Sciatic nerve (tissue), 2 donors: Measurements from ENCODE around the gene PSAP. TPM values are rescaled to one million over a fixed set of nuclear protein-coding genes. Genes with fewer than 3 reads are reported as not detected.

Experiments
- ATAC-seq: fragments of 200-7000 bp; cut with Tn5 transposase; one replicate; pipeline ENCODE4 v1.9.1; 2020; ENCODE audit warnings: mild to moderate bottlenecking, moderate library complexity
- DNase-seq: peaks from one replicate; pipeline ENCODE4 v3.0.0-alpha.2; 2020; ENCODE audit warnings: low spot score
- intact Hi-C: fragments of 100-400 bp; cut with DNase I; formaldehyde crosslinking; loops from one replicate; pipeline ENCODE4 v1.14.2; 2022
- total RNA-seq: library from RNA; stranded (reverse); fragmentation: NEBNext Ultra II Directional; extraction: Animal tissue kit (Norgen Biotek cat#: 25700); gene quantifications from one replicate; pipeline ENCODE4 v1.2.1, GENCODE V29; 2021
- donor health status: DM: no; HTN: no; CAD: no.
- donor health status: DM: no; HTN: no; CAD: no.

PSAP gene
- total RNA-seq, 1 donor from 2014 or later: 920 TPM

- DNase-seq (no peak), ATAC-seq (peak; percentile 2)
- intact Hi-C loops: no loop called here
These were observed 34.0 kb downstream of the PSAP start for GRCh38 chr10:71816936-71817618.

- ATAC-seq: peak; percentile 67
- peak; percentile 49 for DNase-seq
These were observed 34.6 kb downstream of the PSAP start for GRCh38 chr10:71816421-71816851.

GRCh38 chr10:71815515-71816130, 35.4 kb downstream of the PSAP start:
- no peak for DNase-seq

More at GRCh38 chr10:71816421-71816851, 34.6 kb downstream of the PSAP start:
- intact Hi-C loops: no loop called here

DNA sequence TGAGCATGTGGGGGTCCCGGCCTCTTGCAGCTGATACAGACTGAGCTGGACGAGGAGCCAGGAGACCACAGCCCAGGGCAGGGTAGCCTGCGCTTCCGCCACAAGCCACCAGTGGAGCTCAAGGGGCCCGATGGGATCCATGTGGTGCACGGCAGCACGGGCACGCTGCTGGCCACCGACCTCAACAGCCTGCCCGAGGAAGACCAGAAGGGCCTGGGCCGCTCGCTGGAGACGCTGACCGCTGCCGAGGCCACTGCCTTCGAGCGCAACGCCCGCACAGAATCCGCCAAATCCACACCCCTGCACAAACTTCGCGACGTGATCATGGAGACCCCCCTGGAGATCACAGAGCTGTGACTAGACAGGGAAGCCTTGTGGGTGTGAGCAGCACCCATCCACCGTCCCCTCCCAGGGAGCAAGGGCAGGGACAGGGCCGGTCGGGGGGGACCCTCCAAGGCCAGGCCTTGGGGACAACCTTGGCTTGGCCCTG, 36.1 kb downstream of the PSAP start:
- no peak for ATAC-seq
- DNase-seq: no peak
- intact Hi-C loops: no loop called here

More at GRCh38 chr10:71815515-71816130, 35.4 kb downstream of the PSAP start:
- intact Hi-C loops: no loop called here
- ATAC-seq: no peak

GRCh38 chr10:71812913-71813590, 38.0 kb downstream of the PSAP start:
- DNase-seq: peak; percentile 55
- ATAC-seq: no peak
- intact Hi-C loops: no loop called here

- intact Hi-C loops: no loop called here
- ATAC-seq: peak; percentile 83
- peak; percentile 85 for DNase-seq
These were observed 38.8 kb downstream of the PSAP start for GRCh38 chr10:71812016-71812912.

DNA sequence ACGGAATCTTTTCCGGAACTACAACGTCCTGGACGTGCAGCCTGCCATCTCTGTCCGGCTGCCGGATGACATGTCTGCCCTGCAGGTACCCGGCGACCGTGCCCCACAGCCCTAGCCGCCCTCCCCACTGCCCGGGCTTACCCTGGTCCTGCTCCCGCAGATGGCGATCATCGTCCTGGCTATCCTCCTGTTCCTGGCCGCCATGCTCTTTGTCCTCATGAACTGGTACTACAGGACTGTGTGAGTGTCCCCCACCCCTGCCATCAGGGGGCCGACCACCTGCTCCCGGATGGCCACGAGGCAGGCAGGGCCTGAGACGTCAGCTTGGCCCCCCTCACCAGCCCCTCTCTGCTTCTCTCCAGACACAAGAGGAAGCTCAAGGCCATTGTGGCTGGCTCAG, 39.7 kb downstream of the PSAP start:
- DNase-seq: peak; percentile 58
- no peak for ATAC-seq
- intact Hi-C loops: no loop called here

GRCh38 chr10:71810048-71810750, 40.9 kb downstream of the PSAP start:
- DNase-seq (no peak), ATAC-seq (no peak)
- intact Hi-C loops: no loop called here

- intact Hi-C loops: no loop called here
- ATAC-seq: no peak
These were observed 41.4 kb downstream of the PSAP start for GRCh38 chr10:71809628-71810027.

GRCh38 chr10:71807557-71808510, 43.2 kb downstream of the PSAP start:
- intact Hi-C loops: no loop called here
- no peak for ATAC-seq
- DNase-seq: no peak

More at GRCh38 chr10:71809628-71810027, 41.4 kb downstream of the PSAP start:
- no peak for DNase-seq

DNA sequence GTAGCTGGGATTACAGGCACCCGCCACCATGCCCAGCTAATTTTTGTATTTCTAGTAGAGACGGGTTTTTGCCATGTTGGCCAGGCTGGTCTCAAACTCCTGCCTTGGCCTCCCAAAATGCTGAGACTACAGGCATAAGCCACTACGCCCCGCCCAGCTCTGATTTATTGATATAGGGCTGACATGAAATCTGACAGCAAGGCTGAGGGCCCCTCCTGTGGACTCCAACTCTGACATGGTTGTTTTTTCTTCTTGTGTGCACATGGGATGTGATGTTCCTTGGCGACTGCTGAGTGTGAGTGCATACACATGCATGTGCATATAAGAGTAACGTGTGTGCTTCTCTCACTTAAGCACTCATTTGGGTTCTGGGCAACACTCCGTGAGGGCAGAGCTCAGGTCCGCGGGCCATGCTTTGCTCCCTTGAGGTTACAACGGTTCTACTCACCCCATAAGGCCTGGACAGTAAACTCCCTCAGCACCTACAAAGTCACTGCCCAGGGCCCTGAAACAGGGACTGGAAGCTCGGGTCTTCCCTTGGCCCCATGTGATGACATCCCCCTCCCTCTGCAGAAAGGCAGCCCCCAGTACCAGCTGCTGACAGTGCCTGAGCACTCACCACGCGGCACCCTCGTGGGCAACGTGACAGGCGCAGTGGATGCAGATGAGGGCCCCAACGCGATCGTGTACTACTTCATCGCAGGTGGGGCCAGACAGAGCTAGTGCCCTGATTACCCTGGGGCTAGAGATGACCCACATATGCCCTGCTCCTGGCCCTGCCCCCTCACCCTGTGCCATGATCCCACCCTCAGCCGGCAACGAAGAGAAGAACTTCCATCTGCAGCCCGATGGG, 44.1 kb downstream of the PSAP start:
- intact Hi-C loops: no loop called here
- ATAC-seq (no peak), DNase-seq (no peak)

- intact Hi-C loops: no loop called here
- DNase-seq (no peak), ATAC-seq (peak; percentile 77)
These were observed 45.0 kb downstream of the PSAP start for GRCh38 chr10:71805776-71806703.

- DNase-seq: no peak
- intact Hi-C loops: no loop called here
- peak; percentile 51 for ATAC-seq
These were observed 47.0 kb downstream of the PSAP start for GRCh38 chr10:71804077-71804476.

GRCh38 chr10:71802715-71803488, 48.1 kb downstream of the PSAP start:
- intact Hi-C loops: no loop called here
- ATAC-seq (no peak), DNase-seq (no peak)

DNA sequence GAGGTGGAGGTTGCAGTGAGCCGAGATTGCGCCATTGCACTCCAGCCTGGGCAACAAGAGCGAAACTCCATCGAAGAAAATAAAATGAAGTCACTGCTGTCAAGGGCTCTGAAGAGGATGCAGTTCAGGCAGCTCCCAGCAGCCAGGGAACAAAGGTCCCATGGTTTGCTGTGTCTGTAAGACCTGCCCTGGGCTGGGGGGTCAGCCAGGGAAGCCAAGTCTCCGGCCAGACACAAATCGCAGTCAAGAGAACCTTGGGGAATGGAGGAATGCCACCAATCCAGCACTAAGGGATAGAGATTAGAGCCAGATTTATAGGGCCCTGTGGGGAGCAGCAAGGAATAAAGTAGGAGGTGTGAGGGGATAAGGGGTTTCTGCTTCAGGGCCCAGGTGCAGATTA, 48.8 kb downstream of the PSAP start:
- intact Hi-C loops: no loop called here
- ATAC-seq (no peak), DNase-seq (no peak)
